DND-41 (cell line): ENCODE measurements around the gene TEX51.

ENCODE experiments used
- EZH2 ChIP-seq: IDR thresholded peaks from 3 replicates; pipeline ENCODE4 v1.6.1; 2012; ENCODE audit warnings: borderline replicate concordance, low read depth, mild to moderate bottlenecking, moderate library complexity, low read length, inconsistent platforms; ENCODE audit not compliant: severe bottlenecking
- TF ChIP-seq, protein P1 (sequence below): IDR thresholded peaks from 2 replicates; pipeline ENCODE4 v1.5.1; 2012; ENCODE audit warnings: borderline replicate concordance, low read length, moderate library complexity, mild to moderate bottlenecking; ENCODE audit not compliant: poor library complexity, severe bottlenecking; ENCODE audit errors: extremely low read depth

DNA sequence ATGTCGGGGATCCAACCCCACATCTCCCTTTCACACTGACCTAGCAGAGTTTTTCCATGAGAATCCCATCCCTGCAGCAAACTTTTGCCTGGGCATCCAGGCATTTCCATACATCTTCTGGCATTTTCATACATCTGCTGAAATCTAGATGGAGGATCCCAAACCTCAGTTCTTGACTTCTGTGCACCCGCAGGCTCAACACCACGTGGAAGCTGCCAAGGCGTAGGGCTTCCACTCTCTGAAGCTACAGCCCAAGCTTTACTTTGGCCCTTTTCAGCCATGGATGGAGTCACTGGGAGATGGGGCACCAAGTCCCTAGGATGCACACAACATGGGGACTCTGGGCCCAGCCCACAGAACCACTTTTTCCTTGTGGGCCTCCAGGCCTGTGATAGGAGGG is 32.2 kb upstream of the TEX51 start:
- TF ChIP-seq, protein P1, sequence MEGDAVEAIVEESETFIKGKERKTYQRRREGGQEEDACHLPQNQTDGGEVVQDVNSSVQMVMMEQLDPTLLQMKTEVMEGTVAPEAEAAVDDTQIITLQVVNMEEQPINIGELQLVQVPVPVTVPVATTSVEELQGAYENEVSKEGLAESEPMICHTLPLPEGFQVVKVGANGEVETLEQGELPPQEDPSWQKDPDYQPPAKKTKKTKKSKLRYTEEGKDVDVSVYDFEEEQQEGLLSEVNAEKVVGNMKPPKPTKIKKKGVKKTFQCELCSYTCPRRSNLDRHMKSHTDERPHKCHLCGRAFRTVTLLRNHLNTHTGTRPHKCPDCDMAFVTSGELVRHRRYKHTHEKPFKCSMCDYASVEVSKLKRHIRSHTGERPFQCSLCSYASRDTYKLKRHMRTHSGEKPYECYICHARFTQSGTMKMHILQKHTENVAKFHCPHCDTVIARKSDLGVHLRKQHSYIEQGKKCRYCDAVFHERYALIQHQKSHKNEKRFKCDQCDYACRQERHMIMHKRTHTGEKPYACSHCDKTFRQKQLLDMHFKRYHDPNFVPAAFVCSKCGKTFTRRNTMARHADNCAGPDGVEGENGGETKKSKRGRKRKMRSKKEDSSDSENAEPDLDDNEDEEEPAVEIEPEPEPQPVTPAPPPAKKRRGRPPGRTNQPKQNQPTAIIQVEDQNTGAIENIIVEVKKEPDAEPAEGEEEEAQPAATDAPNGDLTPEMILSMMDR, result no peak
- TF ChIP-seq EZH2, result no peak
